ENCODE data around the gene OR9A4. TPM values are rescaled to one million over a fixed set of nuclear protein-coding genes. Genes with fewer than 3 reads are reported as not detected.

OR9A4 gene
- total RNA-seq, 1 experiment from 2014 or later, result not detected

GRCh38 chr7:141956084-141956483, 39.9 kb downstream of the OR9A4 start:
- Mint-ChIP-seq H3K4me3 (no peak overlapping the region), H3K9me3 (no peaks in the 10 kb centered on the region), H3K27ac (no peak overlapping the region), H3K27me3 (ENCODE audit: low read depth) (no peaks in the 10 kb centered on the region), H3K4me1 (peaks cover 9% of the 10 kb centered on the region), H3K36me3 (no peaks in the 10 kb centered on the region)
- CTCF ChIA-PET, result no interaction called here
- no peak for ATAC-seq
- POLR2A ChIA-PET, result no interaction called here
- no peak for DNase-seq (ENCODE audit: low spot score)
- TF ChIP-seq GTF2I (CRISPR knock-in tag; conservative IDR thresholded peaks at IDR 0.05), result no peak
- no peak for TF ChIP-seq ZNF232 (CRISPR knock-in tag; IDR thresholded peaks at IDR 0.05)
- no peak for TF ChIP-seq ZNF281 (CRISPR knock-in tag; IDR thresholded peaks at IDR 0.05)
- TF ChIP-seq ZNF532 (CRISPR knock-in tag; IDR thresholded peaks at IDR 0.05; ENCODE audit: borderline replicate concordance), result no peak
- TF ChIP-seq ATF6 (CRISPR knock-in tag; IDR thresholded peaks at IDR 0.05), result no peak
- no peak for TF ChIP-seq AFF4 (CRISPR knock-in tag; IDR thresholded peaks at IDR 0.05; ENCODE audit: borderline replicate concordance)
- TF ChIP-seq ERG (CRISPR knock-in tag; IDR thresholded peaks at IDR 0.05), result no peak
- no peak for TF ChIP-seq NFYB (CRISPR knock-in tag; conservative IDR thresholded peaks at IDR 0.05; ENCODE audit: low read depth)
- no peak for TF ChIP-seq ZBTB21 (CRISPR knock-in tag; IDR thresholded peaks at IDR 0.05; ENCODE audit: borderline replicate concordance)
- TF ChIP-seq E2F4 (CRISPR knock-in tag; IDR thresholded peaks at IDR 0.05; ENCODE audit: borderline replicate concordance, low read depth), result no peak
- no peak for TF ChIP-seq NFATC4 (CRISPR knock-in tag; IDR thresholded peaks at IDR 0.05)
- no peak for TF ChIP-seq CBFB (CRISPR knock-in tag; IDR thresholded peaks at IDR 0.05; ENCODE audit: low read depth)
- no peak for TF ChIP-seq ZNF317 (CRISPR knock-in tag; IDR thresholded peaks at IDR 0.05; ENCODE audit: borderline replicate concordance, low read depth)
- no peak for TF ChIP-seq HMGA2 (CRISPR knock-in tag; IDR thresholded peaks at IDR 0.05)
- no peak for TF ChIP-seq ZNF423 (CRISPR knock-in tag; IDR thresholded peaks at IDR 0.05)
- TF ChIP-seq ZNF512 (CRISPR knock-in tag; IDR thresholded peaks at IDR 0.05; ENCODE audit: borderline replicate concordance), result no peak
- TF ChIP-seq TEAD4 (CRISPR knock-in tag; IDR thresholded peaks at IDR 0.05), result no peak
- no peak for TF ChIP-seq USF1 (CRISPR knock-in tag; IDR thresholded peaks at IDR 0.05)

All from WTC11 (cell line).